ENCODE measurements around the gene SNED1. TPM values are rescaled to one million over a fixed set of nuclear protein-coding genes. Genes with fewer than 3 reads are reported as not detected.
"Not testable (repeated sequence)": the region's sequence is repeated elsewhere in the genome, so short reads cannot be mapped to it uniquely, and the experiment has no call there.

Gene SNED1
- total RNA-seq, 4 donors from 2014 or later: 5.6 to 31.9 (median 13.2) TPM

GRCh38 chr2:240972201-240972600, 26.2 kb upstream of the SNED1 start:
- TF ChIP-seq CTCF (IDR thresholded peaks at IDR 0.05): no peak
- TF ChIP-seq EP300 (IDR thresholded peaks at IDR 0.05): no peak
- no peak for TF ChIP-seq POLR2AphosphoS5 (IDR thresholded peaks at IDR 0.05)
- TF ChIP-seq POLR2A (IDR thresholded peaks at IDR 0.05): no peak
- no peak for DNase-seq (ENCODE audit: low spot score in 2 of 2)
- Histone ChIP-seq H3K9me3 (no peaks in the 10 kb centered on the region), H3K4me1 (peaks cover 22% of the 10 kb centered on the region), H3K27ac (peak overlapping the region; percentile 74), H3K27me3 (peaks cover 19% of the 10 kb centered on the region), H3K4me3 (no peak overlapping the region), H3K36me3 (no peaks in the 10 kb centered on the region)
- 66% methylated on average over 11 of the region's 11 CpGs for WGBS

- Histone ChIP-seq H3K36me3 (no peaks in the 10 kb centered on the region), H3K27me3 (peaks cover 19% of the 10 kb centered on the region), H3K27ac (peak overlapping the region; percentile 74), H3K4me1 (peaks cover 22% of the 10 kb centered on the region), H3K4me3 (no peak overlapping the region), H3K9me3 (no peaks in the 10 kb centered on the region)
- 28% methylated on average over 14 of the region's 17 CpGs for whole genome bisulfite sequencing
- peak in 1 of 2 donors; percentile 71 for DNase-seq (ENCODE audit: low spot score in 2 of 2)
- TF ChIP-seq CTCF (IDR thresholded peaks at IDR 0.05): no peak
- no peak for TF ChIP-seq EP300 (IDR thresholded peaks at IDR 0.05)
- no peak for TF ChIP-seq POLR2AphosphoS5 (IDR thresholded peaks at IDR 0.05)
- no peak for TF ChIP-seq POLR2A (IDR thresholded peaks at IDR 0.05)
These were observed 25.5 kb upstream of the SNED1 start for GRCh38 chr2:240972636-240973521.

GRCh38 chr2:240974771-240975572, 23.4 kb upstream of the SNED1 start:
- no peak overlapping the region for H3K4me3 ChIP-seq
- no peak for DNase-seq (ENCODE audit: low spot score in 2 of 2)
- no peak for TF ChIP-seq POLR2AphosphoS5 (IDR thresholded peaks at IDR 0.05)
- TF ChIP-seq CTCF (IDR thresholded peaks at IDR 0.05): no peak
- TF ChIP-seq POLR2A (IDR thresholded peaks at IDR 0.05): no peak
- TF ChIP-seq EP300 (IDR thresholded peaks at IDR 0.05): no peak
- H3K27ac ChIP-seq: no peak overlapping the region
- no peaks in the 10 kb centered on the region for H3K9me3 ChIP-seq
- WGBS: 73% methylated on average over 10 of the region's 10 CpGs
- no peaks in the 10 kb centered on the region for H3K36me3 ChIP-seq
- H3K4me1 ChIP-seq: peaks cover 22% of the 10 kb centered on the region
- peaks cover 19% of the 10 kb centered on the region for H3K27me3 ChIP-seq

GRCh38 chr2:240975903-240976302, 22.5 kb upstream of the SNED1 start:
- Histone ChIP-seq H3K27me3 (peaks cover 19% of the 10 kb centered on the region), H3K4me1 (peaks cover 22% of the 10 kb centered on the region)
- H3K36me3 ChIP-seq; DNase-seq (ENCODE audit: low spot score in 2 of 2); H3K4me3 ChIP-seq; H3K9me3 ChIP-seq; H3K27ac ChIP-seq: not testable (repeated sequence)
- 95% methylated on average over 3 of the region's 4 CpGs for WGBS

GRCh38 chr2:240981280-240981679, 17.1 kb upstream of the SNED1 start:
- no peaks in the 10 kb centered on the region for H3K9me3 ChIP-seq
- H3K4me1 ChIP-seq: peaks cover 3% of the 10 kb centered on the region
- TF ChIP-seq EP300 (IDR thresholded peaks at IDR 0.05) (no peak), POLR2AphosphoS5 (IDR thresholded peaks at IDR 0.05) (no peak)
- H3K27me3 ChIP-seq: peaks cover 17% of the 10 kb centered on the region
- DNase-seq (ENCODE audit: low spot score in 2 of 2): no peak
- no peaks in the 10 kb centered on the region for H3K36me3 ChIP-seq
- 48% methylated on average over 4 of the region's 4 CpGs for WGBS
- H3K4me3 ChIP-seq: no peak overlapping the region
- H3K27ac ChIP-seq: no peak overlapping the region

All from suprapubic skin (tissue), 4 donors.